ENCODE measurements around the gene ZNF337.
"Not testable (repeated sequence)": the region's sequence is repeated elsewhere in the genome, so short reads cannot be mapped to it uniquely, and the experiment has no call there.

The ZNF337 gene

GRCh38 chr20:25692499-25692898 is 4.2 kb downstream of the ZNF337 start:
- no peak overlapping the region for H3K4me2 ChIP-seq (ENCODE audit: low read length)
- no peaks in the 10 kb centered on the region for H3K27me3 ChIP-seq (ENCODE audit: control insufficient read depth, insufficient read depth, low read length)
- no peaks in the 10 kb centered on the region for H3K9me3 ChIP-seq (replicated peaks; ENCODE audit: low read length)

DNA sequence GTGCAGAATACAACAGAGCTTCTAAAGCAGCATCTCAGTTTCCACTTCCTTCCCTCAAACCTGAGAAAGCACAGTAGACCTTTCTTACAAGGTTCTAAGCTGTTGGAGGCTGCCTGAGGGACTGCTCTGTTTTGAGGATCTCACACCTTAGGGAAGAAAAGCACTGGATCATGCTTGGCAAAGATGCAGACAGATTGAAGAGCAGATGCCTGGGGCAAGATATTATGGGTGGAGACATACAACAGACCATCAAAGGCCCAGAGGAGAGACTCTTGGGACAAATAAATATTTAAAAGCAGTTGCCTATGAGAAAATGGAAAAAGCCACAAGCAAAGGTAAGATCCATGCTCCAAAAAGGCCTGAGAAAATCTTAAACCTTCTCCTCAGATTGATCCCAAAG is 6.2 kb downstream of the ZNF337 start:
- Histone ChIP-seq H3K9ac (ENCODE audit: low read depth, low read length) (no peak overlapping the region), H3K9me3 (replicated peaks; ENCODE audit: low read length) (no peaks in the 10 kb centered on the region), H3K36me3 (ENCODE audit: insufficient read depth, low read length) (peaks cover 10% of the 10 kb centered on the region), H3K4me3 (ENCODE audit: low read length) (no peak overlapping the region), H3K27me3 (ENCODE audit: control insufficient read depth, insufficient read depth, low read length) (no peaks in the 10 kb centered on the region), H3K4me2 (ENCODE audit: low read length) (no peak overlapping the region), H3K4me1 (ENCODE audit: control insufficient read depth, insufficient read depth, low read length) (peaks cover 3% of the 10 kb centered on the region)

More at GRCh38 chr20:25692499-25692898, 4.2 kb downstream of the ZNF337 start:
- peaks cover 4% of the 10 kb centered on the region for H3K36me3 ChIP-seq (ENCODE audit: insufficient read depth, low read length)
- no peak overlapping the region for H3K4me3 ChIP-seq (ENCODE audit: low read length)
- no peak overlapping the region for H3K9ac ChIP-seq (ENCODE audit: low read depth, low read length)
- peaks cover 8% of the 10 kb centered on the region for H3K4me1 ChIP-seq (ENCODE audit: control insufficient read depth, insufficient read depth, low read length)

DNA sequence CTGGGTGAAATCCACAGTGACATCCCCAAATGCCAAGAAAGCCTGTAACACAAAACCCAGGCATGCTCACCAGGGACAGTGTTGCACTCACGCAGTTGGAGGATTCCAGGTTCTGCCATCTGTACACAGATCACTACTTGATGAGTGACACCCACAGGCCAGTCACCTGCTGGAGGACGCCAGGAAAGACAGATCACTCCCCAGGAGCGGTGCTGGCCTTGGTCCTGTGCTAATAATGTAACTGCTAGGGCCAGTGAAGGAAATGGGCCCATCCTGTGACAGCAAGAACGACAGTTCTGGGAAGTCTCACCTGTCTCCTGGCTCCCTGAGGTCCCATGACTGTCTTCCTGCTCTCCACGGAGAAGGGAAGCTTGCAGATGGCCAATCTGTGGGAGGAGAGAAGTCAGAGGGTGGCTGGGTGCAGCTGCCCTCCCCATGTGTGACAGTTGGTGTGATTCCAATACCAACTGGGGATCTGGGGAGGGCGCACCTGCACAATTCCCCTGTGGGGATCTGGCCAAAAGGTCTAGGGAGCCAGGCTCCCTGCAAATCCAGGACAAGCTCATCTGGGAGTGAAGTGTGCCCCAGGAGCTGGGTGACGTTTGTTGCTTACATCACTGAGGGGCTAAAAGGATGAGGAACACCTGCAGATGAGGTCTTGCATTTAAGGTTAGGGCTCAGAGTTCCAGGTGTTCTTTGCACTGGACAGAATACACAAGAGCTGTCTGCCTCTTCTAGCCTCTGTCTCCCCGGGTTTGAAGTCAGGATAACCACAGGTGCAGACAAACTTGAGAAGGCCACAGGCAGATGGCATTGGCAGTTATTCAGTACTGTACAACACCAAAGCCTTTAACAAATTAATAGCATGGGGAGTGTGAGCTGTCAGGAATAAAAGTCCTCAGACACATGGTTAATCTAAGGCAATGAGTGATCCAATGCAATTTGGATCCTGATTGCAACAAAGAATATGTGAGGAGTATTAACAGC is 10.3 kb downstream of the ZNF337 start:
- no peak overlapping the region for H3K9ac ChIP-seq (ENCODE audit: low read depth, low read length)
- peaks cover 19% of the 10 kb centered on the region for H3K36me3 ChIP-seq (ENCODE audit: insufficient read depth, low read length)
- H3K4me3 ChIP-seq (ENCODE audit: low read length), result no peak overlapping the region
- H3K9me3 ChIP-seq (replicated peaks; ENCODE audit: low read length), result no peaks in the 10 kb centered on the region
- H3K4me1 ChIP-seq (ENCODE audit: control insufficient read depth, insufficient read depth, low read length), result no peaks in the 10 kb centered on the region
- H3K4me2 ChIP-seq (ENCODE audit: low read length), result no peak overlapping the region
- no peaks in the 10 kb centered on the region for H3K27me3 ChIP-seq (ENCODE audit: control insufficient read depth, insufficient read depth, low read length)

DNA sequence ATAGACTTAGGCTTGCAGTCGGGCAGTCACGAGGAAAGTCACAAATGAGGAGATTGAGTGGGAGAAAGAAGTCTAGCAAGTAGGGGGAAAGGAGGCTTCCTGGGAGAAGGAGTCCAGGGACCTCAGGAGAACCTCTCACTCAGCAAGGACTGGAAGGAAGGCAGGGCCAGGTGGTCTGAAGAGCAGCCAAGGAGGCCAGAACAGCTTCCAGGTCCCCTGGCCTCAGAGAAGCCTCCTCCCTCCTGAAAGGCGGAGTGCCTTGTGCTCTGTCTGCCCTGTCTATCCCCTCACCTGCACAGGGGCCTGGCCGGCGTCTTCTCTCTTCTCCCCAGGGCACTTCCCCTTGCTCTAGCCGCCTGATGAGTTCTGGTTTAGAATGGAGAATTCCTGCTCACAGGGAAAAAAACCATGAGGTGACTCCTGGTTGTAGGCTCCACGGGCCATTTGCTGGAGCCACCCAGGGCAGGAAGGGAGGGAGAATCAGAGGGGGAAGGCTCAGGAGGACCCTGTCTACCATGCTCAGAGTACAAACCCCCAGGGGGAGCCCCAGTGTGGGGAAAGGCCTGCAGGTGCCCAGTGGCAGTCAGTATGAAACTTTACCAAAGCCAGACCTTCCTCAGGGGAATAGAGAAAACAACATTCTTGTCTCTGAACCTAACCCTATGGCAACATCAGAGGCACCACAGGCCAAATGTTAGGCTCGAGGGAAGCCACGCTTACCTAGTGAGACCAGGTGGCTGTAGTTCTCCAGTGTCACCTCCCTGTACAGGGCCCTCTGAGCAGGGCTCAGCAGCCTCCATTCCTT is 11.2 kb downstream of the ZNF337 start:
- no peak overlapping the region for H3K4me3 ChIP-seq (ENCODE audit: low read length)
- H3K9ac ChIP-seq (ENCODE audit: low read depth, low read length), result no peak overlapping the region
- peaks cover 24% of the 10 kb centered on the region for H3K36me3 ChIP-seq (ENCODE audit: insufficient read depth, low read length)
- H3K27me3 ChIP-seq (ENCODE audit: control insufficient read depth, insufficient read depth, low read length), result no peaks in the 10 kb centered on the region
- no peaks in the 10 kb centered on the region for H3K9me3 ChIP-seq (replicated peaks; ENCODE audit: low read length)
- H3K4me1 ChIP-seq (ENCODE audit: control insufficient read depth, insufficient read depth, low read length), result no peaks in the 10 kb centered on the region
- no peak overlapping the region for H3K4me2 ChIP-seq (ENCODE audit: low read length)

GRCh38 chr20:25683826-25684225 is 12.8 kb downstream of the ZNF337 start:
- H3K27me3 ChIP-seq (ENCODE audit: control insufficient read depth, insufficient read depth, low read length); H3K4me2 ChIP-seq (ENCODE audit: low read length); H3K4me1 ChIP-seq (ENCODE audit: control insufficient read depth, insufficient read depth, low read length); H3K9ac ChIP-seq (ENCODE audit: low read depth, low read length); H3K9me3 ChIP-seq (replicated peaks; ENCODE audit: low read length); H3K4me3 ChIP-seq (ENCODE audit: low read length): not testable (repeated sequence)
- peaks cover 27% of the 10 kb centered on the region for H3K36me3 ChIP-seq (ENCODE audit: insufficient read depth, low read length)

DNA sequence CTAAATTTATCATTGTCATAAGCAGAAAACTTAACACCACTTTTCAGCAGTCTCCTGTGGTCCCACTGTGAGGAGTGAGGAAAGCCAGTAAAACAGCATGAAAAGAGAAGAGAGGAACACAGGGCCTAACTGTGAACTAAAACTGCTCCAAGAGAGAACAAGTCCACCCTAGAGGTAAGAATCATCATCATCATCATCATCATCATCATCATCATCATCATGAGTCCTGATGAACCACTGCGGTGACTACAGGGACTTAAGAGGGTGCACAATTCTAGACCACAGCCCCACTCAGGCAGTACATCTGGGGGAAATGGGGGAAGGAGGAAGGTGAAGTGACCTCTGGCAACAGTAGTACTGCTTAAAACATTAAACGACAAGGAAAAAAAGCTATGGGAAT is 13.6 kb downstream of the ZNF337 start:
- no peaks in the 10 kb centered on the region for H3K27me3 ChIP-seq (ENCODE audit: control insufficient read depth, insufficient read depth, low read length)
- no peaks in the 10 kb centered on the region for H3K9me3 ChIP-seq (replicated peaks; ENCODE audit: low read length)
- no peak overlapping the region for H3K4me3 ChIP-seq (ENCODE audit: low read length)
- no peak overlapping the region for H3K9ac ChIP-seq (ENCODE audit: low read depth, low read length)
- H3K4me2 ChIP-seq (ENCODE audit: low read length), result no peak overlapping the region
- no peaks in the 10 kb centered on the region for H3K4me1 ChIP-seq (ENCODE audit: control insufficient read depth, insufficient read depth, low read length)
- H3K36me3 ChIP-seq (ENCODE audit: insufficient read depth, low read length), result peaks cover 34% of the 10 kb centered on the region

- Histone ChIP-seq H3K4me2 (ENCODE audit: low read length) (no peak overlapping the region), H3K4me3 (ENCODE audit: low read length) (no peak overlapping the region), H3K27me3 (ENCODE audit: control insufficient read depth, insufficient read depth, low read length) (no peaks in the 10 kb centered on the region), H3K9me3 (replicated peaks; ENCODE audit: low read length) (no peaks in the 10 kb centered on the region), H3K36me3 (ENCODE audit: insufficient read depth, low read length) (peaks cover 58% of the 10 kb centered on the region), H3K4me1 (ENCODE audit: control insufficient read depth, insufficient read depth, low read length) (peaks cover 10% of the 10 kb centered on the region), H3K9ac (ENCODE audit: low read depth, low read length) (no peak overlapping the region)
Observed at GRCh38 chr20:25676164-25676809, 20.4 kb downstream of the ZNF337 start.

- Histone ChIP-seq H3K9ac (ENCODE audit: low read depth, low read length) (no peak overlapping the region), H3K4me1 (ENCODE audit: control insufficient read depth, insufficient read depth, low read length) (peaks cover 13% of the 10 kb centered on the region), H3K4me3 (ENCODE audit: low read length) (no peak overlapping the region), H3K27me3 (ENCODE audit: control insufficient read depth, insufficient read depth, low read length) (no peaks in the 10 kb centered on the region), H3K9me3 (replicated peaks; ENCODE audit: low read length) (no peaks in the 10 kb centered on the region), H3K36me3 (ENCODE audit: insufficient read depth, low read length) (peaks cover 52% of the 10 kb centered on the region), H3K4me2 (ENCODE audit: low read length) (no peak overlapping the region)
Observed at GRCh38 chr20:25675161-25675560, 21.5 kb downstream of the ZNF337 start.

DNA sequence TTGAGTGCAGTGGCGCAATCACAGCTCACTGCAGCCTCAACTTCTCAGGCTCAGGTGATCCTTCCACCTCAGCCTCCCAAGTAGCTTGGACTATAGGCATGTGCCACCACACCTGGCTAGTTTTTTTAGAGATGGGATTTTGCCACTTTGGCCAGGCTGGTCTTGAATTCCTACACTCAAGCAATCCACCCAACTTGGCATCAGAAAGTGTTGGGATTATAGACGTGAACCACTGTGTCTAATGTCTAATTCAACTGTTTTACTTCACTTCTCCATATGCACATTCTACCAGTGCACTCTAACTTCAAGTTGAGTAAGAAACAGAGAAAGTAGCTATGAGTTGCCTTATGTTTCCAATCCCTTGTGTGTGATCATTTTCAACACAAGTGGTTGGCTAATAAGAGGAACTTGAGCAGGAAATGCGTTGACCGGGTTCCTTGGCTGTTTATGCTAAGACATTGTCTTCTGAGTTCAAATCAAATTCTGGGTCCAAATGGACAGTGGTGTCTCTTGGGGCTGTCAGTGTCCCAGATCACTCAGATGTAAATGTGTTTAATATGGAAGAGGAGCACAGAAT is 23.9 kb downstream of the ZNF337 start:
- Histone ChIP-seq H3K9ac (ENCODE audit: low read depth, low read length) (no peak overlapping the region), H3K4me1 (ENCODE audit: control insufficient read depth, insufficient read depth, low read length) (peaks cover 18% of the 10 kb centered on the region), H3K4me3 (ENCODE audit: low read length) (no peak overlapping the region), H3K9me3 (replicated peaks; ENCODE audit: low read length) (no peaks in the 10 kb centered on the region), H3K27me3 (ENCODE audit: control insufficient read depth, insufficient read depth, low read length) (no peaks in the 10 kb centered on the region), H3K4me2 (ENCODE audit: low read length) (no peak overlapping the region), H3K36me3 (ENCODE audit: insufficient read depth, low read length) (peaks cover 39% of the 10 kb centered on the region)

GRCh38 chr20:25669826-25670422 is 26.7 kb downstream of the ZNF337 start:
- Histone ChIP-seq H3K9me3 (replicated peaks; ENCODE audit: low read length) (no peaks in the 10 kb centered on the region), H3K4me2 (ENCODE audit: low read length) (no peak overlapping the region), H3K27me3 (ENCODE audit: control insufficient read depth, insufficient read depth, low read length) (no peaks in the 10 kb centered on the region), H3K9ac (ENCODE audit: low read depth, low read length) (no peak overlapping the region), H3K36me3 (ENCODE audit: insufficient read depth, low read length) (peaks cover 16% of the 10 kb centered on the region), H3K4me1 (ENCODE audit: control insufficient read depth, insufficient read depth, low read length) (peaks cover 8% of the 10 kb centered on the region), H3K4me3 (ENCODE audit: low read length) (no peak overlapping the region)

GRCh38 chr20:25668446-25668845 is 28.2 kb downstream of the ZNF337 start:
- H3K9me3 ChIP-seq (replicated peaks; ENCODE audit: low read length), result no peaks in the 10 kb centered on the region

More at GRCh38 chr20:25668446-25668845, 28.2 kb downstream of the ZNF337 start:
- H3K27me3 ChIP-seq (ENCODE audit: control insufficient read depth, insufficient read depth, low read length), result no peaks in the 10 kb centered on the region
- H3K4me2 ChIP-seq (ENCODE audit: low read length), result no peak overlapping the region
- peaks cover 8% of the 10 kb centered on the region for H3K4me1 ChIP-seq (ENCODE audit: control insufficient read depth, insufficient read depth, low read length)
- H3K9ac ChIP-seq (ENCODE audit: low read depth, low read length), result no peak overlapping the region
- H3K36me3 ChIP-seq (ENCODE audit: insufficient read depth, low read length), result peaks cover 5% of the 10 kb centered on the region
- H3K4me3 ChIP-seq (ENCODE audit: low read length), result no peak overlapping the region

Data from skeletal muscle satellite cell (primary cell).